AML-193 (cell line): ENCODE results near the gene TMEM132A.

Experiments
- DNase-seq, 2 experiments: peaks; one replicate each; lab custom pipeline; 2025; lab: John Stamatoyannopoulos, UW

Gene TMEM132A

DNA sequence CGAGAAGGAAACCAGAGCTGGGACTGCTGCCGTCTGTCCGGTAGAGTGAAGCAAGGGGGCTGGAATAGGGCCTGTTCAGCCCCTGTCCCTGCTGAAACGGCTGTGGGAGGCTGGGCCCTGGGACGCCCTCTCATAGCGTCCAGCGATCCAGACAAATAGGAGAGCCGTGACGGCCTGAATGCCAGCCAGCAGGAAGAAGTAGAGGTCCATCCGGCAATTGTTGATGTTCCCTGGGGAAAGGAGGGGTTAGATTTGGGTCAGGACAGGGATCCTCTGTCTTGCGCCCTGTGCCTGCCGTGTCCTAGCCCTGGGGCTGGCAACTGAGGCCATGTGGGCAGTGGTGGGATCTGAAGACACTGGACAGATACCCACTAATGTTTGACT lies 12.9 kb downstream of the TMEM132A start:
- DNase-seq = no peak

DNA sequence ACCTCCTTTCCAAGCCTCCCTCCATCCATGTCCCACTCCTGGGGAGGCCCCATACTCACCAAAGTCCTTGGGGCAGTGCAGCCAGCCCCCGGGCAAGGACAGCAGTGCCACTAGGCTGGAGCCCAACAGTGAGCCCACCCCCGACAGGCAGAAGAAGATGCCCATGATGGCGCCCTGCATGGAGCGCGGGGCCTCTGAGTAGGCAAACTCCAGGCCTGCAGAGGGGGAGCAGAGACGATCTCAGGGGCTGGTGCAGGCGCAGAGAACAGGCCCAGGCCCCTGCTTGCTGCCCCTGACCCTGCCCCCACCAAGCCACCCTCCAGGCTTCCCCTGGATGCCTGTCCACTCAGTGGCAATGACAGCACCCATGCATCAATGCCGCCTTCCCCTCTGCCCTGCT lies 13.6 kb downstream of the TMEM132A start:
- DNase-seq = no peak

- DNase-seq = no peak
Measured at GRCh38 chr11:60938500-60938899, 14.2 kb downstream of the TMEM132A start.

- DNase-seq = no peak
Measured at GRCh38 chr11:60939301-60939700, 15.0 kb downstream of the TMEM132A start.

DNA sequence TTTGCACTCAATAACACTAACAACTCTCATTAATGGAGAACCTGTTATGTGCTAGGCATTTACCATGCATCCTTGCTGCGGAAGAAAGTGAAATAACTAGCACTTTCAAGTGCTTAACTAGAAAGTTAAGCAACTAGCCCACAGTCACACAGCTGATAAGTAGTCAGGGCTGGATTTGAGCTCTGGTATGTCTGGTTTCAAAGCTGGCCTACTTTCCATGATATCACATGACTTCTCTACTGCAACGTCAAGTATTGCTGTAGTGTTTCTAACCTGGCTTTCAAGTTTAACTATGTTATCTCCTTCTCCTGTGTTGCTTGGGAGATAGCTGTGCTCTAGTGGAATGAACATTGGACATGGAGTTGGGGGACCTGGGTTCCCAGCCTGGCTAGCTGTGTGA lies 15.6 kb downstream of the TMEM132A start:
- no peak for DNase-seq

GRCh38 chr11:60941371-60942119 lies 17.3 kb downstream of the TMEM132A start:
- DNase-seq = no peak

DNA sequence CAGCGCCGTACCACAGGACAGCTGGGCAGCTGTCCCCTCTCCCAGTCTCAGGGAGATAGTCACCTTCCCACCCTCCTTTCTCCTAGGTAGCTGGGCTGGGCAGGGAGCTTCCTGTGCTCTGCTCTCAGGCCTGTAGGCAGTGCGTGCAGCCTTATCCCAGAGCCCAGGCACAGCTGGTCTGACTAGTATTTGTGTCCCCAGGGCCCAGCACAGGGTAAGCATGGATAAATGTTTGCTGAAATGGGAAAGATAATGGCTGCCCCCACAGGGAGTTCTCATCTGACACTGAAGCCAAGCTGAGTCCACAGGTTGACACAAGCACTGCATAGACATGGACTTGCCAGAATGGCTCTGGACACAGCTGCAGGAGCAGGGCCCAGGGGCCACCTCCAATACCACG lies 18.0 kb downstream of the TMEM132A start:
- no peak for DNase-seq

DNA sequence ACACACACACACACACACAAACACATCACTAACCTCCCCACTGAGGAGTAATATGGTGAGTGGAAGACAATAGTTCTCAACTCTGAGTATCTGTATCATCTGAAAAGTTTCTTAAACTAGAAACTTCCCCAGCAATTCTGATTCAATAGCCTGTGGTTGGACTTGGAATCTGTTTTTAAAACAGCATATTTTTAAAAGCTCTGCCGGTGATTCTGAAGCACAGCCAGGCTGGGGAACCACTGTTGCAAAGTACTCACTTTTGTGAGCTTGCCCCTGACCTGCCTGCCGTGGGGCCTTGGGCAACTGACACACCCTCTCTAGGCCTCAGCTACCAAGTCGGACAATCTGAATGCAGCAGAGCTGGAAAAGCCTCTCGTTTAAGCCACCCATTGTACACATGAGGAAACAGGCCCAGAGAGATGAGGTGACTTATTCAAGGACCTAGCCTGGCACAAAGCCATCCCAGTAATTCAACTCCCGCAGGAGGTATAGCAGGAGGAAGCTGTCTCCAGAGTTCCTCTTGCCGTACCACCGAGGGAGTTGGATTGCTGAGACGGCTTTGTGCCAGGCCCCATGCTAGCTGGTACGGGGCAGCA lies 18.8 kb downstream of the TMEM132A start:
- no peak for DNase-seq

- DNase-seq = no peak
Measured at GRCh38 chr11:60944490-60945294, 20.4 kb downstream of the TMEM132A start.

DNA sequence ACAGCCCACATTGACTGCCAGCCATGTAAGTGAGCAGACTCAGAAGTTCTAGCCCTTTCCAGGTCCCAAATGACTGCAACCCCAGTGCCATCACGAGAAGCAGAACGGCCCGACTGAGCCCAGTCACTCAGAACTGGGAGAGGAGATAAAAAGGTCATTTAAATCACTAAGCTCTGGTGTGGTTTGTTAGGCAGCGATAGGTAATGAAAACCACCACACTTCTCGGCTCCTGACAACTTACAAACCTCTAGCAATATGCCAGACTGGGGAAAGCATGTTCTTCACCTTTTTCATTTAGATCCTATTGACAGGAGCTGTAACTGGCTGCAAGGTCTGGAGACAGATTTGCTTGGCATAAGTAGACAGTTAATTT lies 21.0 kb downstream of the TMEM132A start:
- no peak for DNase-seq

DNA sequence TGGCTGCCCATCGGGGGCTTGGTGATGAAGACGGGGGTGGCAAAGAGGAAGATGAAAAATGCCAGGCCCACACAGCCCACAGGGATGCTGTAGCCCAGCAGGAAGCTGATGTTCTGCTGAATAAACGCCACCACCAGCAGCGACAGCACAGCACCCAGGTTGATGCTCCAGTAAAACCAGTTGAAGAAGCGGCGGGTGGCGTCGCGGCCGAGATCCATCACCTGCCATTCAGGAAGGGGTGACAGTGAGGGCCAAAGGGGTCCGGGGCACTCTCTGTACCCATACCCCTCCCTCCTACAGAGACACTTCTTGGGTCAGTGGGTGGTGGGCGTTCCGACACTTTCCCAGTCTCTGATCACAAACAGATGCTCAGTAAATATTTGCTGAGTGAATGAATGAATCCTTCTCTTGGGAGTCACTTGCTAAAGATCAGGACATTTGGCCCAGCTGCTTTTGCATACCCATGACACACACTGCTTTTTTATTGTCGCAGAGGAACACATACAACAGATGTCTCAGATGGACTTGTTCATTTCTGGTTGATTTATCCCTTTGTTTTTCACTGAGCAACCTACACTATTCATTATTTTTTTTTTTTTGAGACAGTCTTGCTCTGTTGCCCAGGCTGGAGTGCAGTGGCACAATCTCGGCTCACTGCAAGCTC lies 22.5 kb downstream of the TMEM132A start:
- DNase-seq = no peak

GRCh38 chr11:60947700-60948099 lies 23.4 kb downstream of the TMEM132A start:
- DNase-seq = no peak

DNA sequence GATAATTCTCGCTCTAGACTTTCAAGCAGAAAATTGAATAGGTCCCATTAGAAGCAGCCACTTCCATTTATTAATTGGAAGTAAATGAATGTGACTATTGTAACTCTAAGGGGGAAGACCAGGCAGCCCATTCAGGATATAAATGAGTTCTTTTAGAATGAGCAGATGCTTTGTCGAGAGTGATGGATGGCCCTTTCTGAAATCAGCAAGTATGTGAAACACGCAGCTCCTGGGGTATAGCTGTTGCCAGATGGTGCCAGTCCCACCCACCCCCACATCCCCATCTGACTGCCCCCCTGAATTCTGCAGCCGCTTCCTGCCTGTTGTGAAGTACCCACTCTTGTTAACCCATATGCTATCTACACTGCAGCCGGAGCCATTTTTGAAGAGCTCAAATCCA lies 24.0 kb downstream of the TMEM132A start:
- no peak for DNase-seq

DNA sequence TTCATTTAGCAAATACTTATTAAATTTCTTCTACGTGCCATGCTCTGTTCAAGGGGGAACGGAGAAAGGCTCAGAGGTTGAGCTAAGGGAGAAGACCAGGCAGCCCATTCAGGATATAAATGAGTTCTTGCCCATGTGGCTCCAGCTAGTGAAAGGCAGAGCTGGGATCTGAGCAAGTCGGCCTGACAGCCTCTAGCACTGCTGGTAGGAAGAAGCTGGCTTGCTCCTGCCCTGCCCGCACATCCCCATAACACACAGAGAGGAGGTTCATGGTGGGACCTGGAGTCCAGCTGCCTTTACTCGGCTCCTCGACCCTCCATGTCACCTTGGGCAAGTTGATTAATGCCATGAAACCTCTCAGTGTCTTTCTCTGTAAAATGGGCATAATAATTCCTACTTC lies 25.8 kb downstream of the TMEM132A start:
- DNase-seq = no peak

DNA sequence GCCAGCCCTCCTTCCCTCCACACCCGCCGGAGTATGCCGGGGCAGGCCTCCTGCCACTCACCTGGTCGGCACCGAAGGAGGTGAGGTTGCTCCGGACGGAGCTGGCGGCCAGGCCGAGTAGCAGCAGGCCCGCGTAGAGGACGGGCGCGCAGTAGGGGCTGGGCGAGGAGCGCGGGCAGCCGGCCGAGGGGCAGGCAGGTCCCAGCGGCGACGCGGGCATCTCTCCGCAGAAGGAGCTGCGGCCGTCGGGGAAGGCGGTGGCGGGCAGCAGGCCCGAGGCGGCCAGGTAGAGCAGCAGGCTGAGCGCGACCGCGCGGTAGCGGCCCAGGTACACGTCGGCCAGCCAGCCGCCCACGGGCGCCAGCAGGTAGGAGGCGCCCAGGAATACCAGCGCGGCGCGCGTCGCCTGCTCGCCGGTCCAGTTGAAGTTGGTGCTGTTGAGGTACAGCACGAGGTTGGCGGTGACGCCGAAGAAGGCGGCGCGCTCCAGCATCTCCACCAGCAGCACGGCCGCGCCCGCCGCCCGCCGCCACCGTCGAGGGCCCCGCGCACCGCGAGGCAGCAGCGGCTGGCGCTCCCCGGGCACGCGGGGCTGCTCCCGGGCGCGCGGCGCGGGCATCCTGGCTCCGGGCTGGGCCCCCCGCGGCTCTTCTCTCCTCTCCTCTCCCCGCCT lies 26.8 kb downstream of the TMEM132A start:
- no peak for DNase-seq

DNA sequence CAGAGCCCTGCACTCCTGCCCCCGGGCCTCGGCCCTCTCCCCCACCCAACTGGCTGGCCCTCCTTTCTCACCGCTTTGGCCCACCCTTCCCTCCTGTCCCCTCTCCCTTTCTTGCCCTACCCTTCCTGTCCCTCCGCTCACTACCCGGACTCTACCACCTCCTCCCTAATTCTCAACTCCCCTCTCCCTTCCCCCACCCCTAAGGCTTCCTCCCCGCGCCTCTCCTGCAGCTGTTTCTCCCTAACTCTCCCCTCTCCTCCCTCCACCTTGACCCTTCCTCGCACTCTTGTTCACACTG lies 27.3 kb downstream of the TMEM132A start:
- no peak for DNase-seq

DNA sequence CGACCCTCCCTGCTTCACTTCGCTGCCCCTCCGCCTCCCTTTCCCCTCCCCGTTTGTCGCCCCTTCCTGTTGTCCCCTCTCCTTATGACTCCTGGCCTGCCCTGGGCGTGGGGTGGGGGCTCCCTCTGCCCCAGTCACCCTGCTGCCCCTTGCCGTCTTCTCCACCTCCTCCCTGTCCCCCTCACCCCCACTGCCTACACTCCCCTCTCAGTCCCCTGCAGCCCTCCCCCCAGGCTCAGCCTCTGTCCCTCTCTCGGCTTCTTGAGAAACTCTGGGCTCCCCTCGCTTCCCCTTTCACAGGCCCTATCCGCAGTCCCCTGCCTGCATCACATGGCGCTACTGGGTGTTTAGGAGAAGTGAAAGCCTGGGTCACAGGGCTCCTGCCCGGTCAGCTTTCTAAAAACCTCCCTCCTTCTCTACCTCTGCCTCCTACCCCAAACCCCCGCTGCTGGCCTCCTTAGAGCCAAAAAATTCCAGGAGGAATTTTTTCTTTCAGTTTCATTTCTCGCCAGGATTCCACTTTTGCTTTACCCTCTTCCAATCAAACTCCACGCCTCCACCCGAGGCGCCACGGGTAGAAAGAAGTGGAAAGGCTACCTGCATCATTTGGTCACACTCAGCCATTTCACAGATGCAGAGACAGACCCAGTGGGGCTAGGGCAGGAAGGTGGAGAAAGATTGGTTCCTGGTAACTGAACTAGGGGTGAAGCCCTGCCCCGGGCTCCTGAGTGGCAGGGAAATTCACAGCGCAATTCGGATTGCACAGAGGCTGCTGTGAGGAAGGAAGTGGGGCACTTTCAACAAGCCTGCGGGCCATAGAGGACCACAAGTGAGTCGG lies 27.9 kb downstream of the TMEM132A start, which contains the start of gene SLC15A3:
Gene SLC15A3, minus strand, starts transcription at position 273 of the 838 bp plus-strand sequence. CDS start 625 bp downstream, outside the sequence.
- DNase-seq = peak; percentile 79

- no peak for DNase-seq
Measured at GRCh38 chr11:60952742-60953170, 28.5 kb downstream of the TMEM132A start.

GRCh38 chr11:60953781-60954180 lies 29.5 kb downstream of the TMEM132A start:
- no peak for DNase-seq

DNA sequence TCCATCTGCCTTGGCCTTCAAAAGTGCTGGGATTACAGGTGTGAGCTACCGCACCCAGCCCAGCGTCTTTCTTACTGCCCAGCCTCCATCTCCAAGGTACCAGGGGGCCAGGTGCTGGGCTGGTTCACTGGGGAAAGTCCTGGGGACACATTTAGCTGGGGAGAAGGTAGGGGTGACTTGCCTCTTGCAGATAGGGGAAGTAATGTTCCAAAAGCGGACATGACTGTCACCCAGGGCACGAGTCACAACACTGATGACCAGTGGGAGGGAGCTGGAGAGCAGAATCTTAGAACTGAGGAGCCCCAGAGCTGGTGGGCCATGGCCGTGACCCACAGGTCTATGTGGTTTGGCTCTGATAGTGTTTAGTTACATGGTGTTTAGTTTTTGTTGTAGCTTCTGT lies 30.2 kb downstream of the TMEM132A start:
- peak; percentile 36 to 39 for DNase-seq

DNA sequence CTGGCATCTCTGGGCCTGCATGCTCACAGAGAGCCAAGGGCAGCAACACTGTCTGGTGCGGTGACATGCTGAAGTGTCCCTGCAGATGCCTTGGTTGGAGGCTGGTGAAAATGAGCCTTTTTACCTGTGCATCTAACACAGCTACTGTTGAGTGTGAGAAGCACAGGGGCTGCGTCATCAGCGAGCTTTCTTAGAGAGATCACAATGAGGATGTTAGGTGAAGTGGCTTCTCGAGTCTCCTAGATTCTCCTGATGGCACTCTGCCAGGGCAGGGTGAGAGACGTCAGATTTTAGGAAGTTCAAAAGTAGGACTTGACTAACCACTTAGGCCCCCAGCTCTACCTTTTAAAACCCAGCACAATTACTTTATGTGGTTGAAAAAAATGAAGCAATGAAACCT lies 31.3 kb downstream of the TMEM132A start:
- no peak for DNase-seq
